Stimulated activated CD8-positive, alpha-beta memory T cell treated with anti-CD3 and anti-CD28 coated beads, Interleukin-7, amount 100 ng/mL, for 1 hour (primary cell): Measurements from ENCODE around the gene FHDC1.

ENCODE experiments used
- DNase-seq, 2 donors: peaks; one replicate each; pipeline ENCODE4 v3.0.0-alpha.2; 2020; ENCODE audit warnings: low read depth in 2 of 2

Gene FHDC1

DNA sequence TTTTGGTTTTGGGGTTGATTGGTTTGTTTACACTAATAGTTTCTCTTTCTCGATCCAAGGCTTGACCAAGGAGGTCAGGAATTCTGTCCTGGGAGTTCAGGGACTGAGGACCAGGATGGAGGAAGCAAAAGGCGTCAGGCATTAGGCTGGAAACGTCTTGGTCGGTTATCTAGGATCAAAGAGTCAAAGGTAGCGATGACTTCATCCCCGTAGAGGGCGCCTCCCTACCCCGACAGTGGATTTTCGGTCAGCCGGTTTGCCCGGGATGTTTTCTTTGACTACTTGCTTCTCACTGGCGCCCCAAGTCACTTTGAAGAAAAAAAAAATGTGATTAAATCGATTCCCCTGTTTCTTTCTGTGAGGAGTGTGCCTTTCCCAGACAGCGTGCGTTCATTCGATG lies 980 bp upstream of the FHDC1 start:
- no peak for DNase-seq

DNA sequence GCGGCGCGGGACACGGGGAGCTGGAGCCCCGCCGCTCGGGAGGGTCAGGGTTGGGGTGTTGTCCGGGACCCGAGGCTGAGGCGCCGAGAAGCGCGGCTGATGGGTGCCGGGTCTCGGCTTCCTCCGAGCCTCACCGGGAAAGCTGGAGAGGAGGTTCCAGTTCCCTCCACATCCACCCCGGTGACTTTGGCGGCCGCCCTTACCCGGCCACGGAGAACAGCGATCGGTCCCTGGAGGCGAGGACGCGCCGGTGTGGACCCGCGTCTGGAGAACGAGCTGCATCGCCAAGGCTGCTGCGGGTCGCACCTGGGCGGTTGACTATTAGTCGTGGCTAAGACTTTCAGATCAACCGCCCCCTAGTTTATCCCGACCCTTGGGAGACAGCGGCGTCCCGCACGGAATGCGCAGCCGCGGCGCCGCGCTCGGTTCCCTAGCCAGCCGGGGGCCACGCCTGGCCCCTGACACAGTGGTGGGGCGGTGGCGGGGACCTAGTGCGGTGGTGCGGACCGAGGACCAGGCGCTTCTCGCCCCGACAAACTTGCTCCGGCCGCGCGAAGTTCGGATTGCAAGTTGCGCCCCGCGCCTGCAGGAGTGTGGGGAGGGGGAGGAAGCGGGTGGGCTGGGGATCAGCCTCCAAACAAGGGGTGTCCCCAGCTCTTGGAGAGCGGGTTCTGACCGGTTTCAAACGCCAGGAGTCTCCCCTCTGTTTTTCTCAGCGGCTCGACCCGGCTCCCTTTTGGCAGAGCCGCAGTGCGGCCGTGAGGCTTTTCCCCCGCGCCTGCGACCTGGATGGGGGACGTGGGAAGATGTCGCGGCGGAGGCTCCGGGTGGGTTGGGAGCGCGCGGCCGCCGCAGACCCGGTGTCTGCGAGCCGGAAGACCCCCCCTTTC lies 568 bp downstream of the FHDC1 start:
- DNase-seq, result no peak

DNA sequence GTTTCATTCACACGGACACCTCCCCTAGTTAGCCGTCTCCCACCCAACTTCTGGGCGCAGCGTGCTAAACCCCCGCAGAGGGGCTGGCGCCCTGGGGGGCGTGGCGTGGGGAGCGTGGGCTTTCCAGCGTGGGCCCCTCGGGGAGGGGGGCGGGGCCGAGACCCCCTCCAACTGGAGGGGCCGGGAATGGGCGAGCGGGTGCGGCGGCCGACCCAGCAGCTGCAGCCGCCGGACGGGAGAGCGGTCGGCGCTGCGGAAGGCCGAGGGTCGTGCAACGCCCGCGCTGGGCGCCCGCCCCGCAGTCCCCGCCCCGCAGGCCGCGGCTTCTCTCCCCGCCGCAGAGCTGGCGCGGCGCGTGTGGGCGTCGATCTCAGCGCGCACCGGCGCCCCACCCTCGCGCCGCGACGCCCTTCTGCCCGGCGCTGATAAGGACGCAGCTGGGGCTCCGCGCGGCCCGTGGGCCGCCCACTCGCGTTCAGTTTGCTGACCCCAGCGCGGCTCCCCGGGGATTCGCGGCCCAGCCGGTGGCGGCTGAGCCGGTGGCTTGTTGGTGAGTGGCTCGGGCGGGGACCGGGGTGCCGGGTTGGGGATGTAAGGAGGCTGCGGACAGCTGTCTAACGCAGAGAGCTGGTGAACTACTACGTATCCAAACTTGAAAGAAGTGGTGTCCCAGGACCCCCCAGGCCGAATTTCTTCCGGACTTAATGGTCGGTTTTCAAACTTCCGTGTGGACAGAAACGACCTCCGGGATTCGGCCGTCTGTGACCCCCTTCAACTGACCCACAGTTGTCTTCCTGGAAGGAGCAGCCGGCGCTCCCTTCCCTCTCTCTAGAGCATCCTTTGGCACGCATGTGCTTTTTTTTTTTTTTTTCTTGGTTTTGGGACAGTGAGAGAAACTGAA lies 1.5 kb downstream of the FHDC1 start:
- DNase-seq, result no peak

GRCh38 chr4:152938237-152938947 lies 2.3 kb downstream of the FHDC1 start:
- DNase-seq, result no peak

DNA sequence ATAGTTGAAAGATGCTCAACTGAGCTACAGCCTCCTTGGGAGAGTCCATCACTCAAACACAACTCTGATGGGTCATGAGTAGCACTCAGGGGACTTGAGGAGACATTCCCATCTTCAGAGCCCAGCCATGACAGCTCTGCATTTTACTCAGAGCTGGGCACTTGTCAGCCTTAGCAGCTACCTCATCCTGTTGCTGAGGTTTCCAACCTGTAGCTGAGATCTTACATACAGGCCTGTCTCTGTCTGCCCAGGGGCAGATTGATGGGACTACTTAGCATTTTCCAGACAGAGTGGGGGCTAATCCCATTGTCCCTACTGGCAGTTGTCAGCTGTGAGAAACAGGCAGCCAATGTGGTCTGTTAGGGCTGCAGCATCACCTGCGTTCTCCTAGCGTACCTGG lies 3.5 kb downstream of the FHDC1 start:
- DNase-seq, result no peak

DNA sequence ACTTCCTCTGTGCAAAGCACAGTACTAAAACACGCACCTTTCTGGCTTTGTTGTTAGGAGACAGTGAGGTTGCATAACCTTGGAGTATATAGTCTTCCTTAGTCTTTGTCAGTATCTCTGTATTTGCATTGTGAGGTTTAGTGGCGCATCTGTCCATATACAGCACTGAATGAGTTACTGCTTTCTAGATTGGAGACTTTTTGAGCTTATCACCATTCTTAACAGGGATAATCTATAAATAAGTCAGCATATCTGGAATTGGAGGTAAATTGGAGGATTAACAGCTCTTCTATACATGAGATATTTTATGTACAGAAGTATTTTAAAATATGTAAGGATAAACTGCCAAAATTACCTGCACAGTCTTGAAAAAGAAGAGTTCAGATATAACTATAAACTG lies 4.3 kb downstream of the FHDC1 start:
- DNase-seq, result no peak

DNA sequence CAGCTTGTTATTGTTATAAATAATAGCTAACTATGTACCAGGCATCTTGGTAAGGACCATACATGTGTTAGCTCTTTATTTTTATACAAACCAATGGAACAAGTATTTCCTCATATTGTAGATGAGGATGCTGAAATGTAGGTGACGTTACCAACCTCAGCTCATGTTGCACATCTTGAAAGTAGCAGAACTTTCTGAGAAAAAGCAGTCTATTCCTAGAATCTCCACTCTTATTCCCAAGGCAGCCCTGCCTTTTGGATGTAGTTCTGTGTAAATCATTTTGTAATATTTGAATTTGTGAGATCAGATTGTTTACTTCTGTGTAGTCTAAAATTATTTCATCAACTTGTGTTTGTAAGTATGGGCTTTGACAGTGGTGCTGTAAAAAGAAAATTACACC lies 5.3 kb downstream of the FHDC1 start:
- no peak for DNase-seq

DNA sequence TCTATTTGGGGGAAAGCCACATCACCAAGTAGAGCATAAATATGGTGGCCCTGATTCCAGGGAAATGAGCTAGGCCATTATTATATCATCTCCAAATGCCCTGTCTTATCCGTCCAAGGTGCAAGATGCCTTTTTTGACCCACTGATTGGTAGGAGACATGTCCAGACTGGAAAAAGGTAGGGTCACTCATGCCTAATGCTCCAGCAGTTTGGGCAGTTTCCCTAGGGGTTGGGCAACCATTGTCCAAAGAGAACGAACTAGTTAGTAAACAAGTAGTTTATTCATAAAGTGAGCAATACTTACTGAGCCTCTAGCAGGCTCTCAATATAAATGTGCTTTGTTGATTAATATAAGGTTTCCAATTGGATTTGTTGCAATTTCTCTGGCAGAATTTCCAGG lies 6.2 kb downstream of the FHDC1 start:
- DNase-seq, result no peak

DNA sequence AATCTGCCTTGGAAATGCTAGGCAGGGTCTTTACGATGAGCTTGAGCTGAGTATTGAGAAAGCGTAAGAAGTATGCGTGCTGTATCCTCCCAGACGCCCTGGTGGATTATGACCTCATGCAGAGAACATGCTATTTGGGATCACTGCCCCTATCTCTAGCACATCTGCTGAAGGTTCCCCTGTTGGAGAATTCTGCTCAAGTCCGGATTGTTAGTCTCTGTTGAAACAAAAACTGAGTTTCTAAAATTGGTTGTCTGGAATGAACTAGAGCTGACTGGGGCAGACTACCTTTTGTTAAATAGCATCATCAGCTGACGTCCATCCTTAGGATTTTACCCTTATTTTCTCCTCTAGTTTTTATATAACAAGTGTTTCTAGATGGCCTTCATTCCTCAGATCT lies 7.5 kb downstream of the FHDC1 start:
- DNase-seq, result no peak

DNA sequence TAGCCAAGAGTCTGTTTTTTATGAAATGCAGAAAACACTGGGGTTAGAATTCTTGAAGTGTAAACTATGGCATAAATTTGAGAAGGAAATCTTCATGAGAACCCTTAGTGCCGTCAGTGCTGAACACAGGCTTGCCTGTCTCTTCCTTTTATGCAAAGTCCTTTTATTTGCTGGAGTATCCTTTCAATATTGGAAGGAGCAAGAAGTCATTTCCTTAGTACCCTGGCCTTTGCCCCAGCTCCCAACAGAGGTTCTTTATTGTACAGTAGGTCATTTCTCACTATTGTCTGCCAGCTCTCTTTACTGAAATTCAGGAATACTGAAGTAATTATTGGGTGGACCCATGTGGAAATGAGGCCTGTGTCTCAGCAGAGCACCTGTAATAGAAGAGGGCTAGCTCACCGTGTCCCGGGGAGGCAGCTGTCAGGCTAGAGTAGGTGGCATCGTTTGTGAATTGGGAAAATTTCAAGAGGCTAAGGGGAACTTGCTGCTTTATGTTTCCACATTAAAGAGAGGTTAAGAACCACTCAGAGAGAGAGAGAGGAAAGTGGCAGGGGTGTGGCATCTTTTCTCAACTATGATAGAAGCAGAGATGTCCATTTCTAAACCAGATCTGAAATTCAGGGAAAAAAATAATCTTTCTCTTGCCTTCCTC lies 8.7 kb downstream of the FHDC1 start:
- DNase-seq, result no peak

- DNase-seq, result no peak
Measured at GRCh38 chr4:152945639-152946038, 9.5 kb downstream of the FHDC1 start.

DNA sequence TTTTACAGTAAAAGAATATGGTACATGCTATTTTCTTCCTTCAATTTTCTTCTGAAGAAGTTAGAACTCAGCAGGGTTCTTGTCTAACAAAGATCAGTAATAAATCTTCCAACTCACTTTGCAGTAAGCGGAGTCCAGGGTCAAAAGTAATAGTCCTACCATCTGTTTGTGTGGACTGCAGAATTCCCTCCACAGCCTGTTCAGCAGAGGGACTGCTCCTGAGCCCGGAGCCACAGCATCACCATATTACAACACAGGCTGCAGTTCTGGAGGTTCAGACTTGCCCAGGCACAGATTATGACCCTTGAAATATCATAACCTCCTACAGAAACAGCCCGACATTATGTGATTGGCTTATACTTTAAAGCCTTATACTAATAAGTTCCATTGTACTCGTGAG lies 10.3 kb downstream of the FHDC1 start:
- no peak for DNase-seq

GRCh38 chr4:152947311-152947710 lies 11.2 kb downstream of the FHDC1 start:
- DNase-seq, result no peak

- no peak for DNase-seq
Measured at GRCh38 chr4:152949930-152950329, 13.8 kb downstream of the FHDC1 start.

DNA sequence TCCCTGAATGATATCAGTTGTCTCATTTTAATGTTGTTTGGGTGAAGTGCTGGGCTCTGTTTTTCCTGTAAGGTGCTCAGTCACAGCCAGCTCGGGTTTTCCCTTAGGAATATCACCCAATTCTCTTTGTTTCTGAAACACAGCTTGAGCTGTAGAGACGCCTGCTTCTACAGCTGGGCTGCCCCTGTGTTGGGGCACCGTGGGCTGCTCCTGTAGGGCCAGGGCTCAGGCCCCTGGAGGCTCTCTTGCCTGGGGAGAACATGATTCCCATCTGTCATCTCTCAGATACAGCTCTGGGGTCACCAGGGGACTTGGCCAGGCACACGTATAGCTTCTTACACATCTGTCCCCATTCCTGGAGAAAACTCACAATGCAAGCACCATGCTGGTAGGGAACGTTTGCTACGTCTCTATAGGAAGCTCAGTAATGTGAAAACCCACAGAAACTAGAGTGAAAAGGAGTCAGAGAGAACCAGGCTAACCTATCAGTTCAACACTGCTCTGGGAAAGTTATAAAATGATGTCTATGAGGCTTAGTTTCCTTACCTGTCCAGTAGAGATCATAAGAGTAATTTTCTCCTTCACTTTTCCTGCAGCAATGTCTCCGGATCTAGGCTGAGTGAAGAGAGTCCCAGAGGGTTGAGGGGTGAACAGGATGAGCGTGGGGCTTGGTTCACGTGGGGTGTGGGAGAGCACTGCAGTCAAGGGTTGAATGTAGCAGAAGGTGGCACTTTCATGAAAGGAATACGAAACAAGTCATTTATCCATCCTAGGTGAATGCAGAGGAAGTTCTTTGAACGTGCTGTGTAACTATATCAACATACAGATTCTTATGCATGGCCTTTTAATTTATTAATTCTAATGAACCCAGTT lies 14.5 kb downstream of the FHDC1 start:
- no peak for DNase-seq

DNA sequence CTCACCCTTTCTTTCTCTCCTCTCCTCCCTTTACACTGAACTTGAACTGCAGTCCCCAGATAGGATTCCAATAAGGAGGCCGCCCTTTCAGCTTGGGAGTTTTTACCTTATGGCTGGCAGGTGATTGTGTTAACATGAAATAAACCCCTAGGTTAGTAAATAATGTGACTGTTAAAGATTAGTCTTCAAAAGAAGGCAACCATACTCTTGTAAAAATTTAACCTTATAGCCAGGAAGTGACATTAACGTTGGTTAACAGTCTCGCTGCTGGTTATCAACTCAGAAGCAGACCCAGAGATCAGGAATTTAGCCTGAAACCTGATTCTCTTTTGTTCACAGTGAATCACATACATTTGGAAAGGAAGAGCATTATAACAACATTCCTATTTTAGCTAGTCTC lies 15.2 kb downstream of the FHDC1 start:
- no peak for DNase-seq

DNA sequence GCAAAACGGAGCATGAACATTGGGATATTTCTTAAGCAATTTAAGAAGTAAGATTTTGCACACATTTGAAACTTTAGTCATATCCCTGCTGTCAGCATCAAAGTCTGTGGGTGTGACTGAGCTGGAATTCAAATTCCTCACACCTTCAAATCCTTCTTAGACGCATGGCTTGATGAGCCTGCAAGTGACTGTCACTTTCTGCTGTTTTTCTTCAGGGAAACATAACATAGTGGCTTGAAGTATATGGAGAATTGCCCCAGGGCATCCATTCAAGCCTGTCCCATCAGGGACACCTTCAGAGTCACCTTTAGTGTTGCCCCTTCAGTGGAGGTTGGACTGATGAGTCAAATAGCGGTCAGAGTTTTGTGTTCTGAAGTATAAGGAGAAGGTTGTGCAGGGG lies 17.4 kb downstream of the FHDC1 start:
- DNase-seq, result no peak

- DNase-seq, result no peak
Measured at GRCh38 chr4:152954741-152955140, 18.6 kb downstream of the FHDC1 start.

DNA sequence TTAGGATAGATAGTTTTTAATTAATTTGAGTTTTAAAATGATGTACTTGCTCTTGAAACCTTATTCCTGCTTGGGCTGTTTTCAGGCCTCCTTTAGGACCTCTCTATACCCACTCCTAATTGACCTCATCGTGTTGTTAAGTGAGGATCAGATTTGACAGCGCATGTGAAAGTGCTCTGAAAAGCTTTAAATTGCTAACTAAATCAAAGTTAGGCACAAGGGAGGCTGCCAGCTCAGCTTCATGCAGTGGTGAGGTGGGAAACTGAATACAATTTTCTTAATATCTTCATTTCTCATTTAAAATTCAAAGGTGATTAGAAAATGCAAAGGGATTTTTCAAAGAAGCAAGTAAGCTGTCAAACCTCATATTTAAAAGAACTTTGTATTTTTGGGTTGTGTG lies 20.0 kb downstream of the FHDC1 start:
- no peak for DNase-seq

- no peak for DNase-seq
Measured at GRCh38 chr4:152956650-152957436, 20.7 kb downstream of the FHDC1 start.
